Measurements from ENCODE around the gene EXOC4.

DNA sequence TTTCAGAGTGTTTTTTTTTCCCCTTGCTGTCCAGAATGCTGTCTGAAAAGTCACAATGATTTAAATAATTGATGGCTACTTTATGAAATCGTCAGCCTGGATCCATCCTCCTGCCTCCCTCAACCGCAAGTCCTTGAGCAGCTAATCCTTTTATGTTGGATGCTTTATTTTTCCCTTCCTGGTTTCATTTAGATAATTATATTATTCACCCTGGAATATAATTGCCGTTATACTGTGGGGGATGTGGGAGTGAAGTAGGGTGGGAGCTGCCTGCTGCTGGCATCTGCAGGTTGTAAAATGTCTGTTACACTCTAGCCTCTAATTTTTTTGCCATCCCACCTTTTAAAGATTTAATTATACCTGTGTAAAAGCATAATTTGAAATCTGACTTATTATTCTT, 583.8 kb downstream of the EXOC4 start:
- TF ChIP-seq POLR2A (IDR thresholded peaks at IDR 0.05): no peak
- TF ChIP-seq, protein P1, sequence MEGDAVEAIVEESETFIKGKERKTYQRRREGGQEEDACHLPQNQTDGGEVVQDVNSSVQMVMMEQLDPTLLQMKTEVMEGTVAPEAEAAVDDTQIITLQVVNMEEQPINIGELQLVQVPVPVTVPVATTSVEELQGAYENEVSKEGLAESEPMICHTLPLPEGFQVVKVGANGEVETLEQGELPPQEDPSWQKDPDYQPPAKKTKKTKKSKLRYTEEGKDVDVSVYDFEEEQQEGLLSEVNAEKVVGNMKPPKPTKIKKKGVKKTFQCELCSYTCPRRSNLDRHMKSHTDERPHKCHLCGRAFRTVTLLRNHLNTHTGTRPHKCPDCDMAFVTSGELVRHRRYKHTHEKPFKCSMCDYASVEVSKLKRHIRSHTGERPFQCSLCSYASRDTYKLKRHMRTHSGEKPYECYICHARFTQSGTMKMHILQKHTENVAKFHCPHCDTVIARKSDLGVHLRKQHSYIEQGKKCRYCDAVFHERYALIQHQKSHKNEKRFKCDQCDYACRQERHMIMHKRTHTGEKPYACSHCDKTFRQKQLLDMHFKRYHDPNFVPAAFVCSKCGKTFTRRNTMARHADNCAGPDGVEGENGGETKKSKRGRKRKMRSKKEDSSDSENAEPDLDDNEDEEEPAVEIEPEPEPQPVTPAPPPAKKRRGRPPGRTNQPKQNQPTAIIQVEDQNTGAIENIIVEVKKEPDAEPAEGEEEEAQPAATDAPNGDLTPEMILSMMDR (IDR thresholded peaks at IDR 0.05): no peak

Data from vagina (tissue), 2 donors.